AG04450 (cell line): Measurements from ENCODE around the gene FBN1. TPM values are rescaled to one million over a fixed set of nuclear protein-coding genes. Genes with fewer than 3 reads are reported as not detected.
A peak's percentile ranks its signal among the peaks of the same experiment; 100 is the strongest.

Experiments
- CTCF ChIA-PET: fragments of 300-600, 350-600 bp; formaldehyde crosslinking; extraction: SDS; loops from one replicate; lab custom pipeline; 2022; ENCODE audit warnings: antibody characterized with exemption, inconsistent platforms; lab: Charles Lee
- POLR2A ChIA-PET: fragments of 350-600 bp; formaldehyde crosslinking; extraction: SDS; loops from one replicate; lab custom pipeline; 2021; ENCODE audit warnings: antibody characterized with exemption, inconsistent platforms; lab: Yijun Ruan, JAX
- DNase-seq: peaks from one replicate; pipeline ENCODE4 v3.0.0-alpha.2; 2011; ENCODE audit warnings: low read depth, low spot score
- H3K27ac ChIP-seq: one replicate; pipeline ENCODE4 v1.5.1; 2012; ENCODE audit warnings: low read depth, low read length, control low read depth
- H3K27me3 ChIP-seq: one replicate; pipeline ENCODE4 v1.6.0; 2012; ENCODE audit warnings: low read length; ENCODE audit not compliant: control insufficient read depth, insufficient read depth
- H3K4me3 ChIP-seq: 2 replicates; pipeline ENCODE4 v1.5.1; 2011; ENCODE audit warnings: mild to moderate bottlenecking, low read depth, low read length, control low read depth
- H3K9me3 ChIP-seq: 2 replicates; pipeline ENCODE4 v1.5.1; 2012; ENCODE audit warnings: low read length; ENCODE audit not compliant: control insufficient read depth, insufficient read depth
- CTCF ChIP-seq: IDR thresholded peaks from 2 replicates; pipeline ENCODE4 v1.5.1; 2011; ENCODE audit warnings: low read depth, low read length, control low read depth, inconsistent platforms
- polyA plus RNA-seq: library from polyadenylated mRNA; depleted of rRNA; stranded (reverse); fragments of >200 nt; gene quantifications from 2 replicates; pipeline ENCODE4 v1.2.3, GENCODE V29; 2011

Gene FBN1
- polyA plus RNA-seq, 1 experiment: 530 TPM

DNA sequence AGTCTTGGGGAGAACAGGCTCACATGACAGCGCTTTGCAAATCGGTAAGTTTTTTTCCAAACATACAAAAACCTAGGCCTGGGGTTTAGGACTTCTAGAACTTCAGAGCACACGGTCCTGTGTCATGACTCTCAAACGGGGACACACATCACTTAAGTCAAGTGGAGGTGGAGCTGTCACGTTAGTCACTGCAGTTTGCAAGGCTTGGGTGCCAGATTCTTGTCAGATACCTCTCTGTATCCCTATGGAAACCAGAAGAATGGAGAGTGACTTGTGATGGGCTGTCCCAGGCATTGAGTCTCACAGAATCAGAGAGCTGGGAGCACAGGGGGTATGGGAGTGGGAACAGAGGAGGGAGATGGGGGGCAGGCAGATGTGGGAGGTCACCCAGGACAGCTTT, 249.5 kb downstream of the FBN1 start:
- Histone ChIP-seq H3K9me3 (no peaks in the 10 kb centered on the region), H3K4me3 (no peak overlapping the region), H3K27me3 (no peaks in the 10 kb centered on the region), H3K27ac (peak overlapping the region; percentile 63)
- CTCF ChIA-PET: interaction anchor here (0.6 kb wide), 1 partner anchor 44 kb away, joined by 5 read pairs; no protein-coding TSS in a partner anchor
- no peak for DNase-seq
- no peak for TF ChIP-seq CTCF
- POLR2A ChIA-PET: no interaction called here

- Histone ChIP-seq H3K4me3 (no peak overlapping the region), H3K27ac (peak overlapping the region; percentile 63), H3K27me3 (no peaks in the 10 kb centered on the region), H3K9me3 (no peaks in the 10 kb centered on the region)
- CTCF ChIA-PET: interaction anchor here (0.9 kb wide), 1 partner anchor 23 kb away, joined by 3 read pairs; no protein-coding TSS in a partner anchor
- no peak for DNase-seq
- POLR2A ChIA-PET: no interaction called here
- TF ChIP-seq CTCF: no peak
These were observed 249.9 kb downstream of the FBN1 start for GRCh38 chr15:48395521-48396011.

GRCh38 chr15:48394970-48395369, 250.5 kb downstream of the FBN1 start:
- ChIA-PET POLR2A (no interaction called here), CTCF (interaction anchor here (0.9 kb wide), 1 partner anchor 23 kb away, joined by 3 read pairs; no protein-coding TSS in a partner anchor)
- Histone ChIP-seq H3K27me3 (no peaks in the 10 kb centered on the region), H3K27ac (no peak overlapping the region), H3K9me3 (no peaks in the 10 kb centered on the region), H3K4me3 (no peak overlapping the region)
- DNase-seq: no peak
- no peak for TF ChIP-seq CTCF

GRCh38 chr15:48393645-48394506, 251.6 kb downstream of the FBN1 start:
- Histone ChIP-seq H3K4me3 (no peak overlapping the region), H3K27me3 (no peaks in the 10 kb centered on the region), H3K27ac (no peak overlapping the region), H3K9me3 (no peaks in the 10 kb centered on the region)
- CTCF ChIA-PET: interaction anchor here (0.5 to 2.5 kb wide), 4 partner anchors 20 to 339 kb away, joined by 3 to 11 read pairs (median 5); no protein-coding TSS in a partner anchor
- DNase-seq: no peak
- POLR2A ChIA-PET: no interaction called here
- no peak for TF ChIP-seq CTCF

GRCh38 chr15:48392356-48392755, 253.2 kb downstream of the FBN1 start:
- DNase-seq: no peak
- Histone ChIP-seq H3K9me3 (no peaks in the 10 kb centered on the region), H3K4me3 (no peak overlapping the region), H3K27me3 (no peaks in the 10 kb centered on the region), H3K27ac (no peak overlapping the region)
- no peak for TF ChIP-seq CTCF
- ChIA-PET CTCF (interaction anchor here (0.5 to 2.5 kb wide), 4 partner anchors 18 to 39 kb away, joined by 3 to 7 read pairs (median 4); no protein-coding TSS in a partner anchor), POLR2A (interaction anchor here (0.6 to 0.9 kb wide), 2 partner anchors 10 to 84 kb away, joined by 3 to 7 read pairs; no protein-coding TSS in a partner anchor)
